ENCODE data around the gene CCL5.

DNA sequence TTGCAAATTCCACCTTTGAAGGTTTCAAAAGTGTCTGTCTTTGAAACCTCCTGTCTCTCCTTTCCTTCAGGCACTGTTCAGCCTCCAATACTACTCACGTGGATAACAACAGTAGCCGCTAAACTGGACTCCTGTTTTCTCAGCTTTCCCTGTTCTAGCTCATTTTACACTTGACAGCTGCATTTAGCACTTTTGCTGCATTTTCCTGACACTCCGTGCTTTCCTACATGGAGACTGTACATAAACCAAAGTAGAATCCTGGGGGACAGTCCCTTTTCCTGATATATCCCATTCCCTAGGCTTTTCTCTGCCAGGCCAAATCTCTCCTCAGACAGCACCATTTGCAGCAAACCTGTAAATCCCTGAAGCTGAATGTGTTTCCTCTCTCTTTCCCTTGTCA is 3.6 kb downstream of the CCL5 start:
- TF ChIP-seq POLR2AphosphoS5 (IDR thresholded peaks at IDR 0.05; ENCODE audit: borderline replicate concordance, low read depth, low read length) (no peak), EZH2 (IDR thresholded peaks at IDR 0.05) (no peak)

Measured in SK-N-MC (cell line).